ENCODE results near the gene TRMT44.
"Not testable (repeated sequence)": the region's sequence is repeated elsewhere in the genome, so short reads cannot be mapped to it uniquely, and the experiment has no call there.

TRMT44 gene

DNA sequence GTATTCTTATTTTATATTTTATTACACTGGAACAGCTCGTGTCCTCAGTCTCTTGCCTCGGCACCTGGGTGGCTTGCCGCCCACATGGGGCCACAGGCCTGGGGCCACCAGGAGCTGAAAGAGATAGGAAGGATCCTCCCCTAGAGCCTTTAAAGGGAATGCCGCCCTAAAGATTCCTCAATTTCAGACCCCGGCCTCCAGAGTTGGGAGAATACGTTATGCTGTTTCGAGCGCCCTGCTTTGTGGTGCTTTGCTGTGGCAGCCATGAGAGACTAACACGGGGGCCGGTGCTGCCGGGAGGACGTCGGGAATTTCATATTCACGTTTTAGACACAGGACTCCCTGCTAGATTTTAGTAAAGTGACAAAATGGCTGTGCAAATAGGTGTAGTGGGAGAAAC lies 33.3 kb upstream of the TRMT44 start:
- no peak for DNase-seq (ENCODE audit: low spot score)

DNA sequence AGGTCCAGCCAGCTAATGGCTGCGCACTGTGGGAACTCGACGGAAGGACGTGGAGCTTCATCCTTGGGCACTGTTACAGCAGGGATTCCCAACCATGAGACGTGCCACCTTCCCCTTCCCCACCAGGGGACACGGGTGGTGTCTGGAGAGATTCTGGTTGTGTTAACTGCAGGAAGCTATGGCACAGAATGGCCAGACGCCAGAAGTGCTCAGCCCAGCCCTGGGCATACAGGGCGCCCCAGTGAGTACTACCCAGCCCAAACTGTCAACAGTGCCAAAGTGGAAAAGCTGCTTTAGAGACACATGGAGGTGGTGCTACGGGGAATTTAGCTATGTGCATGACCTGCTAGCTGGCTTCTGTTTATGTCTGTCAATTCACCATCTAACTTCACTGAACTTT lies 32.8 kb upstream of the TRMT44 start:
- DNase-seq (ENCODE audit: low spot score) = no peak

DNA sequence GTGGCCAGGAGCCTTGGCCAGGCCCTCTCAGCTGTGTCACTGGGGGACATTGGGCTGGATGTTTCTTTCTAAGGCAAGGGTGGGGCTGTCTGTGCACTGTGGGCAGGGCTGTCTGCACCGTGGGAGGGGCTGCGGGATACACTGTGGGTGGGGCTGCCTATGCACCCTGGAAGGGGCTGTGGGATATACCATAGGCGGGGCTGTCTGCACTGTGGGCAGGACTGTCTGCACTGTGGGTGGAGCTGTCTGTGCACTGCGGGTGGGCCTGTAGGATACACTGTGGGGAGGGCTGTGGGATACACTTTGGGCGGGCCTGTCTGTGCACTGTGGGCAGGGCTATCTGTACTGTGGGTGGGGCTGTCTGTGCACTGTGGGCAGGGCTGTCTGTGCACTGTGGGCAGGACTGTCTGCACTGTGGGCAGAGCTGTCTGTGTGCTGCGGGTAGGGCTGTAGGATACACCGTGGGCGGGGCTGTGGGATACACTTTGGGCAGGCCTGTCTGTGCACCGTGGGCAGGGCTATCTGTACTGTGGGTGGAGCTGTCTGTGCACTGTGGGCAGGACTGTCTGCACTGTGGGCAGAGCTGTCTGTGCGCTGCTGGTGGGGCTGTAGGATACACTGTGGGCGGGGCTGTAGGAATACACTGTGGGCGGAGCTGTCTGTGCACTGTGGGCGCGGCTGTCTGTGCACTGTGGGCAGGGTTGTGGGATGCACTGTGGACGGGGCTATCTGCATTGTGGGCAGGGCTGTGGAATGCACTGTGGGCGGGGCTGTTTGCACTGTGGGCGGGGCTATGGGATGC lies 31.1 kb upstream of the TRMT44 start:
- no peak for DNase-seq (ENCODE audit: low spot score)

DNA sequence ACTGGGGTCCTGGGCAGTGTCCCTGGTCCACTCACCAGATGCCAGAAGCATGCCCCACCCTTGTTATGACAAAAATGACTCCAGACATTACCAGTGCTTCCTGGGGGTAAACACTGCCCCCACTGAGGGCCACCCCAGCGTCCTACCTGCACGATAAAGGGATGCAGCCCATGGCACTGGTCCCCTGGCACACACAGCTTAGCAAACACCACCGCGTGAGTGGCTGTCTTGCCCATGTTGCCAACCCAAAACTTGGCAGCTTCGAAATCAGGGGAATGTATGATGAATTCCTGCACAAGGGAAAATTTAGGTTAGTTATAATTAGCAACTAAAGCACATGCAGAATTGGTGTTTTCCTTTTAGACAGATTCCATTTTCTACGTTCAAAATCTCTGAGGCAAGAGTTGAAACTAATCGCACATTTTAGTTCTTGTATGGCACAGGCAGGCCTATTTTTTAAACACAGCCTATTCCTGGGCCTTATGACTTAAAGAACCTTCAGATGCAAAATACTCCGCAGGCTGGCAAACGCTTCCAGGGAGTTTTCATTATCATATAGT lies 30.4 kb upstream of the TRMT44 start:
- DNase-seq (ENCODE audit: low spot score) = no peak

DNA sequence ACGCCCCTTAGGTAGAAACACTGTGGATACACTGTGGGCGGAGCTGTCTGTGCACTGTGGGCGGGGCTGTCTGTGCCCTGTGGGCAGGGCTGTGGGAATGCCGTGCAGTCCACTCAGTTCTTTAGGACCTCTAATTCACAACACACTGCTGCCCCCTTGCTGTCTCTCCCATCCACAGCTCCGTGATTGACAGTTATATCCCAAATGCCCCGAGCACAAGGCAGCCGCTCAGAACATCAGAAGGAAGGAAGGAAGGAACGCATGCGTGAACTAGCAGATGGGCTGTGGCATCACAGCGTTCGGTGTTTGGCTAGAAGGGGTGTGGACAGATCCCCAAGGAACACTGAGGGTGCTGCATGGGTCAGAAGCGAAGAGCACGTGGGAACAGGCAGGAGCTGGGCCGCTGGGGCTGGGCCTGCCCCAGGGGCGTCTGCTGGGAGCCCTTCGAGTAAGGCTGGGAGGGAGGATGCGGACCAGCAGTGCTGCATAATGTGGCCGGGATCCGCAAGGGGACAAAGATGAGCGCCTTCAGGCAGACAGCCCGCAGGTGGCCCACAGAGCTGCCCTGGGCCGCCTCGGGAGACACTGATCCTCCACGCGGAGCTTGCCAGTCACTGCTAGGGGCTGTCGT lies 29.8 kb upstream of the TRMT44 start:
- peak; percentile 67 for DNase-seq (ENCODE audit: low spot score)

DNA sequence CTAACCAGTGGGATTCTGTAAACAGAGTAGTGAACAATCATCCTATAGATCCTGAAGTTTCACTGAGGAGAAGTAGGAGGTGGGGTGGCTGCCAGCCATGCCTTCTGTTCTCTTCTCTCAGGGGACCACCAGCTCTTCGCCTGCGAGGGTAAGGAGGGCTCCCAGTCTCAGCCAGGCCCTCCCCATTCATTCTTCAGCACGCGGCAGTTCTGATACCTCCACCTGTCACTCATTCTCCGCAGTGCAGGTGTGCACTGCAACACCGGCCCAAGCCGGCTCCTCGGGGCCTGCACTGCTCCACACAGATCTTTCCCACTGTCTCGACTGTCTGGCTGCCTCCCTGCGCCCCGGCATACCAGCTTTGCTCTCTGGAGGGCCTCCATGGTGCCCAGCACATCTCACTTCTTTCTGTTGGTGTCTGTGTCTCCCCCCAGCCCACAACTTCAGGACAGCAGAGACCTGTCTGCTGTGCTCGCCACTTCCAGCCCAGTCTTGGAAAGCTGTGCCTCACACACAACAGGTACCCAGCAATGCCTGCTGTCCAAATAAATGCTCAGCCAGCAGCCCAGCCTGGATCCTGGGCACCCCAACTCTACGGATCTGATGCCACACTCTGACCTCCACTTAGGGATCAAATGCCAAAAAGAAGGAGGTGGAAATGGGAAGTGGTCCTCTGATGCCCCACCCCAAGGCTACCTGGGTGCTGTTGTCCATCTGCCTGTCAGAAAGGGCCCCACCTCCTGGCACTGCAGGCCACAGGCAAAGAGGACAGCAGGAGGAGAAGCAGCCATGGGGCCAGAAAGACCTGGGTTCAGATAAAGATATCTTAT lies 29.0 kb upstream of the TRMT44 start:
- no peak for DNase-seq (ENCODE audit: low spot score)

DNA sequence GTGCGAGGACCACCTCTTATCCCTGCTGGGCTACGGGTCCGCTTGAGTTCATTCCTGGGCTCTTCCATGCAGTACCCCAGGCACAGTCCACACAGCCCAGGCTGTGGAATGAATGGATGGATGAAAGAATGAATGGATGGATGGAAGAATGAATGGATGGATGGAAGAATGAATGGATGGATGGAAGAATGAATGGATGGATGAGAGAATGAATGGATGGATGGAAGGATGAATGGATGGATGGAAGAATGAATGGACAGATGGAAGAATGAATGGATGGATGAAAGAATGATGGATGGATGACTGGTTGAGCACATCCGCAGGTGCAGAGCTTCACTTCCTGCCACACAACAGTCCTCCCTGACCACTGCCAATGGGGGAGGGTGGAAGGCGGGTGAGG lies 28.3 kb upstream of the TRMT44 start:
- no peak for DNase-seq (ENCODE audit: low spot score)

DNA sequence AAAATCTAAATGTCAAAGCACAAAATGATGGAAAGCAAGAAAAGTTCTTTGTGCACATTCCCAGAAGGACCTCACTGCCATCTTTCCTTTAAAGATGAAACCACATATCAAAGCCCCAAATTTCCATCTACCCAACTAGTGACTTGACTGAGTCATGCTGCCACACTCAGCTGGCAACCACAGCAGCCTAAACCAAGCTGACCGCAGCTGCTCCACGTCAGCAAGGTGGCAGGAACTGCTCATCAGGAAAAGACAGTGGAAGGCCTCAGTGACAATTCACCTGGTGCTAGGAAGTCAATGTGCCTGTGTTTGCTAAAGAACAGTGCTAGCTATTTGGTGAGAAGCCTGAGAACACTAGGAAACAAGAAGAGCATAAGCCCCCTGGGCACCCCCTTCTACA lies 26.2 kb upstream of the TRMT44 start:
- no peak for DNase-seq (ENCODE audit: low spot score)

DNA sequence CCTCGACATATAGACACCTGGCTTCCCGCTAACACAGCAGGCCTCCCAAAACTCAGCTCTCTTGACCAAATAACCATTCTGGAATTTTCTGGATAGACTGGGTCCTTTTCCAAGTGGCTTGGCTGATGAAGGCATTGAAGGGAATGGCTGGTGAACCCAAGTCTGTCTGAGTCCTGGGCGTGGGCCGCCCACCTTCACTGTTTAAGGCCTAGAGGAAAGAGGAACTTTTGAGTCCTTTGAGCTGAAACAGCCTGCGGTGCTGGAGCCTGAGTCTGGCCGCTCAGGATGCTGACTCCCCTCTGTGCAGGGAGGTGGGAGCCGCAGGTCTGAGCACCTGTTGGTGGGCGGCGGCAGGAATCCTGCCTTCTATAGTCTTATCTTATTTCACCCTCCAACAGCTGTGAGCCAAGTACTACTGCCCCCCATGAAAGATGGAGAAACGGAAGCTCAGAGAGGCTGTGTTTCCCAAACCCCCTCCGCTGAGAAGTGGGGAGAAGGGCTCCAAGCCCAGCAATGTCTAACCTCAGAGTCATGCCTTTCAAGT lies 23.4 kb upstream of the TRMT44 start:
- DNase-seq (ENCODE audit: low spot score) = no peak

DNA sequence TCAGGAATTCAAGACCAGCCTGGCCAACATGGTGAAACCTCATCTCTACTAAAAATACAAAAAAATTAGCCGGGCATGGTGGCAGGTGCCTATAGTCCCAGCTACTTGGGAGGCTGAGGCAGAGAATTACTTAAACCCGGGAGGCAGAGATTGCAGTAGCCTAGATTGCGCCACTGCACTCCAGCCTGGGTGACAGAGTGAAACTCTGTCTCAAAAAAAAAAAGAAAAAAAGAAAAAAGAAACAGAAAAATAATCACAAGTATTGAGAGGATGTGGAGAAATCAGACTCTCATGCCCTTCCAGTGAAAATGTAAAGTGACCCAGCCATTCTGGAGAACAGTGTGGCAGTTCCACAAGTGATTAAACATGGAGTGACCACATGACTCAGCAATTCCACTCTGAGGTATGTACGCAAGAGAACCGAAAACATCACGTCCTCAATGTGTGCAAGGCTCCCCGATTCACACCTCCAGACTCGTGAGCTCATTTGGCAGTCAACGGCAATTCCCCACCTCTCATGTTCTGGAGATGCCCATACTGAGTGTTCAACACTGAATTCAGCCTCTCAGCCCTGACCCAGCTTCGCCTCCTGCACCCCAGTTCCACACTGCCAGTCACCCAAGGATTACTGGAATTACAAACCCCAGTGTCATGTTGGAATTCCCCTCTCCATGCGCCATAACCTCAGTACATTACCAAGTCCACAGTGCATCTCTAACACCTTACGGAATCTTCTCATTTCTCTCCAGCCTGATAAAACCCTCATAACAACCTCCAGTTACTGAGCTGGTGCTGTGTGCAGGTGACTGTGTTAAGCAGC lies 21.1 kb upstream of the TRMT44 start:
- DNase-seq (ENCODE audit: low spot score) = no peak

DNA sequence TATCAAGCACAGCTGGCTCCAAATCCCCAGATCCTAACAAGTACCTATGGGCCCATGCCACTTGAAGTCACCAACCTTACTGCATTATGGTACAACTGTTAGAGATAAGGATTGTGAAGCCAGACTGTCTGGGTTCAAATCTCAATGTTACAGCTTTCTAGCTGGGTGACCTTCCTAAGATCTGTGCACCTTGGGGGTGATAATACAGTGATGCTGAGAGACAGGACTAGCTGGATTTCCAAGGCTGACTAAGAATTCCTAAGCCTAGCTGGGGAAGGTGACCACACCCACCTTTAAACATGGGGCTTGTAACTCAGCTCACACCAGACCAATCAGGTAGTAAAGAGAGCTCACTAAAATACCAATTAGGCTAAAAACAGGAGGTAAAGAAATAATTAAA lies 20.4 kb upstream of the TRMT44 start:
- DNase-seq (ENCODE audit: low spot score) = not testable (repeated sequence)

DNA sequence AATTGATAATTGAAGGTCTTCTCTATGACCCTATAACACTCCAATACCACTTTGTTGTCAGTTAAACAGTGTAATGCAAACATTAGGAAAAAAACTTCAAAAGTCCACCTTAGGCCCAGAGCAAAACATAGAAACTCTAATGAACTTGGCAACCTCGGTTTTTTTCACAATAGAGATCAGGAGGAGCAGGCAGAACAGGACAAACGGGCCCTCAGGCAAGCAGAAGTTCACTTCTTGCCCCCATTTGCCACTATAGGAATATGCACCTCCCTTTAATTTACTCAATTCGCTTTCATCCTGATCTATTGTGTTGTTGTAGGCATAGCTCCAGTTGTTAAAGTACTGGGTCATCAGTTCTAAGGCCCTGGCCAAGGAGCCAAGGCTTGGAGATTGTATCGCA lies 18.2 kb upstream of the TRMT44 start:
- DNase-seq (ENCODE audit: low spot score) = no peak

DNA sequence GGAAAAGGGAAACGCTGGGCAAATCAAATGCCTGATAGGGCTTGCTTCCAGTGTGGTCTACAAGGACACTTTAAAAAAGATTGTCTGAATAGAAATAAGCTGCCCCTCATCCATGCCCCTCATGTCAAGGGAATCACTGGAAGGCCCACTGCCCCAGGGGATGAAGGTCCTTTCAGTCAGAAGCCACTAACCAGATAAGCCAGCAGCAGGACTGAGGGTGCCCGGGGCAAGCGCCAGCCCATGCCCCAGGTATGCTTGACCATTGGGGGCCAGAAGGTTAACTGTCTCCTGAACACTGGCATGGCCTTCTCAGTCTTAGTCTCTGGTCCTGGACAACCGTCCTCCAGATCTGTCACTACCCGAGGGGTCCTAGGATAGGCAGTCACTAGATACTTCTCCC lies 17.8 kb upstream of the TRMT44 start:
- no peak for DNase-seq (ENCODE audit: low spot score)

DNA sequence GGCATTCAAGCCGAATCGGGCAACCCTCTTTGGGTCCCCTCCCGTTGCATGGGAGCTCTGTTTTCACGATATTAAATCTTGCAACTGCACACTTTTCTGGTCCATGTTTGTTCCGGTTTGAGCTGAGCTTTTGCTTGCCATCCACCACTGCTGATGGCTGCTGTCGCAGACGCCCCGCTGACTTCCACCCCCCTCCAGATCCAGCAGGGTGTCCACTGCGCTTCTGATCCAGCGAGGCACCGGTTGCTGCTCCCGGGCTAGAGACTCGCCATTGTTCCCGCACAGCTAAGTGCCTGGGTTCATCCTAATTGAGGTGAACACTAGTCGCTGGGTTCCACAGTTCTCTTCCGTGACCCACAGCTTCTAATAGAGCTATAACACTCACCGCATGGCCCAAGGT lies 13.3 kb upstream of the TRMT44 start:
- DNase-seq (ENCODE audit: low spot score) = no peak

DNA sequence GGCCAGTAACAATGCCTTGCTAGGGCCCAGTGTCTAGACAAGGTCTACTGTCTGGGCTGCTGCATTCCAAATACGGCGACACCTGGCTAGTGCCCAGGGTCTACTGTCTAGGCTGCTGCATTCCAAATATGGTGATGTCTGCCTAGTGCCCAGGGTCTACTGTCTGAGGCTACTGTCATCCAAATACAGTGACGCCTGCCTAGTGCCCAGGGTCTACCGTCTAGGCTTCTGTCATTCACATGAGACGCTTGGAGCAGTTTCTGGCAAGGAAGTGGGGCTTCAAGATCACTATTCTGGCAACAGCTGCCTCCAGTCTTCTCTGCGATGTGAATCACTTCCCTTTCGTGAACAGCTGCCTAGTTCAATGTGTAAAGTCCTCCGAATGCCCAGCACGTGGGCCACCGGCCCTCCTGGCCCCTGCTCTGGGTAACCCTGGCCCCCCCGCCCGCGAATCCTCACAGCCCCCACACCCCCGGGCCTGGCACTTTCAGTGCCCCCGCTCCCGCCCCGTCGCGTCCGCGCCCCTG lies 12.8 kb upstream of the TRMT44 start:
- peak; percentile 47 for DNase-seq (ENCODE audit: low spot score)

DNA sequence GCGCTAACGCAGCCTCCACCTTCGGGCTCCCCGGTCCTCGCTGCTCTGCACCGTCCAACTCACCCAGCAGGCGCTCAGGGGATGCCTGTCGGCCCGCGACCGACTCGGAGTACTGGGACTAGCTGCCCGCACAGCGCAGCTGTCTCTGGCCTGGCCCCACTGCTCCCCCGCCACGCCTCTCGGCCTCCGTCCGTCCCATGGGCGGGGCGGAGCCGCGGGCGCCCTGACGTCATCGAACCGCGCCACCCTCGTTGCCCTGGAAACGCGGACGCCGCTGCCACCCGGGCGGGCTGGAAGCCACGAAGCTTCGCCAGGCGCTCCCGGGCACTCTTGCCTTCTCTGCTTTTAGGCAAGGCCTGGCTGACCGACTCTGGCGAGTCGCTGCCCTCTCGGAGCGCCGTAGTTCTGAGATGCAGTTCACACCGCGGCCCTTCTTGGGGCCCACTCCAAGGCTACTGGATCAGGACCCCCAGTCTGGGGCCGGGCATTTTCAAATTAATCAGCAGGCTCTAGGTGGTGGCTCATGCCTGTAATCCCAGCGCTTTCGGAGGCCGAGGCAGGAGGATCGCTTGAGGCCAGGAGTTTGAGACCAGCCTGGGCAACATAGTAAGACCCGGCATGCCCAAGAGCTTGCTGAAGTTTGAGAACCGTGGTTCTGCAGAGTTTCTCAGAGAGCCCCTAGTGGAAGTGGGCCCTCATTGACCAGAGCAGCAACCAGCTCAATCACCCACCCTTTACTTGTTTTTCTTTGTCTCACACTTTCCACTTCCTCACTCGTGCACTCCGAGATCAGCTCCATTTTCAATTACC lies 12.1 kb upstream of the TRMT44 start:
- peak; percentile 87 for DNase-seq (ENCODE audit: low spot score)

DNA sequence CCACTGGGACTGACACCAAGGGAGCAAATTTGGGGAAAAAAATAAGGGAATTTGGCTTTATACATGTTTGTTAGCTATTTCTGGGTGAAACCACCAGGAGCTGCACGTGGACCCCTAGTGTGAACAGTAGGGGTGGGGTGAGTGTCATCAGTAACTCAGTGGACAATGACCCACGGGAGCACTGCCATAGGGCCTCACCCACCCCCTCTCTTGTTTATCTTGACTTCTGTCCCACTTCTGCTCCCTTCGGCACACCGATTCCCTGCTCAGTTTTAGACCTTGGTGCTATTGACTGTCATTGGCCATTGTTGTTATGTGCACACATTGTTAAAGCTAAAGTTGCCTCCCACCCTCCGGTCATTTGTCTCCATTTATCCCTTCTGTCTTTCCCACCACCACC lies 9.0 kb upstream of the TRMT44 start:
- no peak for DNase-seq (ENCODE audit: low spot score)

DNA sequence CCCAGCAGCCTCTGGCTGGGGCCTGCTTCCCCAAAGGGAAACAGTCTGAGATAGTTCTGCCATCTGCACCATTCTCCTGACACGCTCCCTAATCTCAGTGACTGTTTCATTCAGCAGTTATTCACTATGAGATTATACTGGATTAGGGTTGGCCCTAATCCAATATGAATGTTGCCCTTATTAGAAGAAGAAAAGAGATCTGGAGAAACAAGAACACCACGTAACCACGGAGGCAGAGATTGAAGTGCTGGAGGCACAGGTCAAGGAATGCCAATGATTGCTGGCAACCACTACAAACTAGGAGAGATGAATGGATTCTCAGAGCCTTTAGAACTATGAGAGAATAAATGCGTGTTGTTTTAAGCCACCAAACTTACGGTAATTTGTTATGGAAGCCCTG lies 7.4 kb upstream of the TRMT44 start:
- DNase-seq (ENCODE audit: low spot score) = no peak

DNA sequence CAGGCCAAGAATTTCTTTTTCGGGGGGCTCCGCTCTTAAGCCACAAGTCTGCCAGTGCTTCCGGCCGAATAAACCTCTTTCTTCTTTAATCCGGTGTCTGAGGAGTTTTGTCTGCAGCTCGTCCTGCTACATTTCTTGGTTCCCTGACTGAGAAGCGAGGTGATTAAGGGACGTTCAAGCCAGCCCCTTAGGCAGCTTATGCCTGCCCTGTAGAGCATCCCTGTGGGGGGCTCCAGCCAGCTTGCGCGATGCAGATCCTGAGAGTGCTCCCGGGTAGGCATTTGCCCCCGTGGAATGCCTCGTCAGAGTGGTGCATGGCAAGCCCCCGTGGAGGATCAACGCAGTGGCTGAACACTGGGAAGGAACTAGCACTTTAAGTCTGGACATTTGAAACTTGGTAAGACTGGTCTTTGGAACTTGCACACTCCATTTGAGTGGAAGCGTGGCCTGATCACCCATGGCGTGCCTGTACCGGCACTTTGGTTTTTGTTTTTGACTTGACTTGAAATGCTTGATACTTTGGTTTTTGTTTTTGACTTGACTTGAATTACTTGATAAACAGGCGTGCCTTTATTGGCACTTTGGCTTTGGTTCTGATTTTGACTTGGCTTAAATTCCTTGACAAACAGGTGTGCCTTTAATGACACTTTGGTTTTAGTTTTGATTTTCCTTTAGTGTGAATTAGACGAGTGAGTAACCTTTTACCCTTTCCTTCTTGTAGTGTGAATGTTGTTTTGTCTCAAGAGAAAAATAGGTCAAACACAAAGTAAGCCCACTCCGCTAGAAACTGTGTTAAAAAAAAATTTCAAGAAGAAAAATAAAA lies 6.1 kb upstream of the TRMT44 start:
- DNase-seq (ENCODE audit: low spot score) = no peak

All from RKO (cell line).